ENCODE measurements around the gene THAP2.

THAP2 gene

GRCh38 chr12:71708658-71709057 is 44.6 kb downstream of the THAP2 start:
- H3K36me3 ChIP-seq (ENCODE audit: control insufficient read depth, insufficient read depth, low read length) = no peaks in the 10 kb centered on the region; the same call in 1 of the 2 replicates
- DNase-seq (ENCODE audit: extremely low read depth, insufficient read length) = no peak
- TF ChIP-seq, protein P1, sequence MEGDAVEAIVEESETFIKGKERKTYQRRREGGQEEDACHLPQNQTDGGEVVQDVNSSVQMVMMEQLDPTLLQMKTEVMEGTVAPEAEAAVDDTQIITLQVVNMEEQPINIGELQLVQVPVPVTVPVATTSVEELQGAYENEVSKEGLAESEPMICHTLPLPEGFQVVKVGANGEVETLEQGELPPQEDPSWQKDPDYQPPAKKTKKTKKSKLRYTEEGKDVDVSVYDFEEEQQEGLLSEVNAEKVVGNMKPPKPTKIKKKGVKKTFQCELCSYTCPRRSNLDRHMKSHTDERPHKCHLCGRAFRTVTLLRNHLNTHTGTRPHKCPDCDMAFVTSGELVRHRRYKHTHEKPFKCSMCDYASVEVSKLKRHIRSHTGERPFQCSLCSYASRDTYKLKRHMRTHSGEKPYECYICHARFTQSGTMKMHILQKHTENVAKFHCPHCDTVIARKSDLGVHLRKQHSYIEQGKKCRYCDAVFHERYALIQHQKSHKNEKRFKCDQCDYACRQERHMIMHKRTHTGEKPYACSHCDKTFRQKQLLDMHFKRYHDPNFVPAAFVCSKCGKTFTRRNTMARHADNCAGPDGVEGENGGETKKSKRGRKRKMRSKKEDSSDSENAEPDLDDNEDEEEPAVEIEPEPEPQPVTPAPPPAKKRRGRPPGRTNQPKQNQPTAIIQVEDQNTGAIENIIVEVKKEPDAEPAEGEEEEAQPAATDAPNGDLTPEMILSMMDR (IDR thresholded peaks at IDR 0.05; ENCODE audit: insufficient read depth, low read length, poor library complexity, severe bottlenecking) = no peak
- no peaks in the 10 kb centered on the region for H3K27me3 ChIP-seq (replicated peaks; ENCODE audit: control insufficient read depth, insufficient read depth, low read length)
- H3K4me3 ChIP-seq (replicated peaks; ENCODE audit: low read depth, low read length) = no peak overlapping the region

DNA sequence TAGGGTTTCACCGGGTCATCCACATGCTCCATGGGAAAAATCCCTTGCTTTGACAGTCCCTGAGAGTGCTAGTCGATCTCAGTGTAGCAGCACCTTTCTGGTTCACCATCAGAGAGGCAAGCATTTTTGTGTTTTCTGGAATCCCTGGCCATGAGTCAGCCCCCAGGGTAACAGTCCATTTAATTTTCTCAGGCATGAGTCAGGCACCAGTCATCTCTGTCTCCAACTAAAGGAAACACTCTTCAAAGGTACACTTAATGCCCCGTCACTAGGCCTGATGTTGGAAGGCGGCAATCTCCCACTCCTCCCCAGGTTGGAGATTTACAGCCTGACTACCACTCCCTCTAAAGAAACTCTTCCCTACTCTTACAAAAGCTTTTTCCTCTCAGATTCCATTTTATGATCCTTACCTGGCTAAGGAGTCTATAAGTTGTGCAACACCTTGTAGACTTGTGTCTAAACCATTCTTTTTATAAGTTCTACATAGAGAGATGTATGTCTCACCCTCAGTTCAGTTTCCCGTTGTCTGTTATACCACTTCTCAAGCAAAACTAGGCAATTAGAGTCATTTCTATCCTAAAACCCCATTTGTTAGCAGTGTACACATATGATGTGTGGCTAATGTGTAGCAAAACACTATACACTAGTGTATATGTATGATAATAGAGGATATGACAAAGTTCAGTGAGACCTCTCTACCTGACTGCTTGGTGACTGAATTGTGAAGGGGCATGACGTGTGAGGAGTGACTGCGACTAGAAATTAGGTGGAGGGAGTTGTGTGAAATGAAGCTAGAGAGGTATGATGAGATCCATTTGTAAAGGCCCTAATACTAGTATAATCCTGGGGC is 46.4 kb downstream of the THAP2 start:
- DNase-seq (ENCODE audit: extremely low read depth, insufficient read length) = no peak
- TF ChIP-seq, protein P1 (IDR thresholded peaks at IDR 0.05; ENCODE audit: insufficient read depth, low read length, poor library complexity, severe bottlenecking) = no peak
- no peaks in the 10 kb centered on the region; the same call in 1 of the 2 replicates for H3K36me3 ChIP-seq (ENCODE audit: control insufficient read depth, insufficient read depth, low read length)
- H3K27me3 ChIP-seq (replicated peaks; ENCODE audit: control insufficient read depth, insufficient read depth, low read length) = no peaks in the 10 kb centered on the region
- no peak overlapping the region for H3K4me3 ChIP-seq (replicated peaks; ENCODE audit: low read depth, low read length)

DNA sequence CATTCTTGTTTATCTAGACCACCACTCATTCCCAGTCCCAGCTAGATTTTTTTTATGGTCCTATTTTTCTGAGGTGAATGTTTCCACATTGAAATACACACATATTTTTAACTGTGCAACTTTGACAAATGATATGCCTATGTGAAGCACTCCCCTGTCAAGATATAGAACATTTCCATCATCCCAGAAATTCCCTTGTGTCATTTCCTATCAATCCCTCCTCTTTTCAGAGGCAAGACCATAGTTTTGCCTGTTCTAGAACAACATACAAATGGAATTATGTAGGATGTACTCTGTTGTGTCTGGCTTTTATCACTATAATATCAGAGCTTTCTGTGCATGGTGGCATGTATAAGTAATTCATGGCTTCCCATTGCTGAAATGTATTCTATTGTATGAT is 54.5 kb downstream of the THAP2 start:
- H3K27me3 ChIP-seq (replicated peaks; ENCODE audit: control insufficient read depth, insufficient read depth, low read length) = no peaks in the 10 kb centered on the region
- no peak overlapping the region for H3K4me3 ChIP-seq (replicated peaks; ENCODE audit: low read depth, low read length)
- TF ChIP-seq, protein P1 (IDR thresholded peaks at IDR 0.05; ENCODE audit: insufficient read depth, low read length, poor library complexity, severe bottlenecking) = no peak
- H3K36me3 ChIP-seq (ENCODE audit: control insufficient read depth, insufficient read depth, low read length) = no peaks in the 10 kb centered on the region
- no peak for DNase-seq (ENCODE audit: extremely low read depth, insufficient read length)

DNA sequence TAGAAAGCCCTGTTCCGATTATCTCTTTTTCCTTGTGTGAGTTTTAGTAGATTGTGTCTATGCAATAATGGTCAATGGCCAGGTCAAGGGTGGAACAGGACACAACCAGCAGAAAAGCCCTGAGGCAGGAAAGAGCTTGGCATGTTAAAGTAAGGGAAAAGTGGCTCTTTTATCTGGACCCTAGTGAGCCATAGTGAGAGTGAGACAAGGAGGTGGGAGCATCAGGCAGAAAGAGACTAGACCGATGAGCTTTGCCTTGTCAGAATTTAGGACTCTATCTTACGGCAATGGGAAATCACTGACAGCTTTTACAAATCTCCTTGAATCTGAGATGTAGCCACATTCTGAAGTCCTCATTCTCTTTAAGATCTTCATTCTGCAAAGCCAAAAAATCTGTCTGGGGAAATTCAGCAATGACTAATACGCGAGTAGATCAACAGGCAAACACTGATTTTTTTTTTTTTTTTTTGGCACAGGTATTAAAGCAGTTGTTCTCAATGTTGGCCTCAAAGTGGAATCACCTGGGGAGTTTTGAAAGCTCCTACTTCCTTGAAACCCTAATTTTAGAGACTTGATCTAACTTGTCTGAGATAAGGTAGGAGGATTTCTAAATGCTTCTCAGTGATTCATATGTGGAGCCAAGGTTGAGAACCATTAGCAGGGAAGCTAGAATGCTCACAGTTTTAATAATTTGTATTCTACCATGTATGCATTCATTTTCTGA is 55.7 kb downstream of the THAP2 start:
- Histone ChIP-seq H3K36me3 (ENCODE audit: control insufficient read depth, insufficient read depth, low read length) (no peaks in the 10 kb centered on the region), H3K27me3 (replicated peaks; ENCODE audit: control insufficient read depth, insufficient read depth, low read length) (no peaks in the 10 kb centered on the region), H3K4me3 (replicated peaks; ENCODE audit: low read depth, low read length) (no peak overlapping the region)
- DNase-seq (ENCODE audit: extremely low read depth, insufficient read length) = no peak
- TF ChIP-seq, protein P1 (IDR thresholded peaks at IDR 0.05; ENCODE audit: insufficient read depth, low read length, poor library complexity, severe bottlenecking) = no peak

DNA sequence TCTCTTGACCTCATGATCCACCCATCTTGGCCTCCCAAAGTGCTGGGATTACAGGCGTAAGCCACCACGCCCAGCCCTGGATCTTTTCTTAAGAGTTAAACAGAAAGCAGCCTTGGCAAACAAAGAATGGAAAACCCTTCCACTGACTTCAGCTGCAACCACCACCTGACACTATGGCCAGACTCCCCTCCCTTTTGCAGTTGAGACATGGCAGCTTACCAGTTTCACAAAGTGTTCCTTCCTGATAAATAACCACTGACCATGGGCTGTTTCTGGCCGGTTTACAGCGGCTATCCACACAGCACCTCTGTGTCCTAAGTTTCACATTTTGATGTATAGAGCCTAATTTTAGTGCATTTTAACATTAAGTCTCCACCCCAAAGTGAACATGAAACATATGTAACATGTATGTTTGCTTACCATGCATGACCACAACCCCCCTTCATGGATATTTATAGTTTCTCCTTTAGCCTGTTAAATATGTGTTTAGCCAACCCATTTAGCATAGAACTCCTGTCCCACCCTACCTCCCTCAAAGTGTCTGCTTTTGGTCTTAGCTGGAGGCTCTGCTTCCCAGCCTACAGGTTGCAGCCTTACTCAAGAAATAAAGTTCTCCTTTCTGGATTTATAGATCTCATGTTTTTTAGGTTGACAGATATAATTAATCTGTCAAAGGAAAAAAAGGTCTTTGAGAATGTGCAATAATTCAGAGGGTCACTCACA is 57.8 kb downstream of the THAP2 start:
- no peaks in the 10 kb centered on the region for H3K27me3 ChIP-seq (replicated peaks; ENCODE audit: control insufficient read depth, insufficient read depth, low read length)
- DNase-seq (ENCODE audit: extremely low read depth, insufficient read length) = no peak
- no peak overlapping the region for H3K4me3 ChIP-seq (replicated peaks; ENCODE audit: low read depth, low read length)
- H3K36me3 ChIP-seq (ENCODE audit: control insufficient read depth, insufficient read depth, low read length) = no peaks in the 10 kb centered on the region
- TF ChIP-seq, protein P1 (IDR thresholded peaks at IDR 0.05; ENCODE audit: insufficient read depth, low read length, poor library complexity, severe bottlenecking) = no peak
